ENCODE measurements around the gene SEMA3E.

DNA sequence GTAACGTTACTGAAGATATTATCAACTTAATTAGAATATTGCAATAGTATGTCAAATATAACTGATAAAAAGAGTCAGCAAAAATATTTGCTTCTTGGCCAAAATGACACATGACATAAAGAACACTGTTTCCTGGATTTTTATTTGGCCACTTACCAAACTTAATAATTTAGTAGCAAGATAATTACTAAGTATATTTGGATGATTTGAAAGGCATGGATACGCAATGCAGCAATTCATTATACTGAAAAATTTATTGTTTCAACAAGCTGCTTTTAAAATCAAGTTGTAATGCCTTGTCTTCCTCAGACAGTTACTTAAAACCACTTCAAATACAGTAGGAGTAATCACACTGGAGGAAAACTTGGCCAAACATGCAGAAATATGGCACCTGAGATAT is 234.0 kb downstream of the SEMA3E start:
- no peak for TF ChIP-seq ESRRA (CRISPR knock-in tag; IDR thresholded peaks at IDR 0.05; ENCODE audit: borderline replicate concordance)
- TF ChIP-seq CREM (CRISPR knock-in tag; IDR thresholded peaks at IDR 0.05) = no peak
- TF ChIP-seq, protein P1, sequence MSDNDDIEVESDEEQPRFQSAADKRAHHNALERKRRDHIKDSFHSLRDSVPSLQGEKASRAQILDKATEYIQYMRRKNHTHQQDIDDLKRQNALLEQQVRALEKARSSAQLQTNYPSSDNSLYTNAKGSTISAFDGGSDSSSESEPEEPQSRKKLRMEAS (CRISPR knock-in tag; IDR thresholded peaks at IDR 0.05) = no peak
